Kidney epithelial cell (primary cell): Measurements from ENCODE around the gene KAT8. TPM values are rescaled to one million over a fixed set of nuclear protein-coding genes. Genes with fewer than 3 reads are reported as not detected.
"Not testable (repeated sequence)": the region's sequence is repeated elsewhere in the genome, so short reads cannot be mapped to it uniquely, and the experiment has no call there.

ENCODE experiments used
- DNase-seq: peaks from one replicate; pipeline ENCODE4 v3.0.0-alpha.2; 2010; ENCODE audit warnings: low read depth
- H3K27me3 ChIP-seq: 2 replicates; pipeline ENCODE4 v1.6.0; 2011; ENCODE audit warnings: low read length; ENCODE audit not compliant: control insufficient read depth, insufficient read depth
- H3K36me3 ChIP-seq: 2 replicates; pipeline ENCODE4 v1.5.1; 2011; ENCODE audit warnings: low read length; ENCODE audit not compliant: control insufficient read depth, insufficient read depth
- H3K4me3 ChIP-seq: 2 replicates; pipeline ENCODE4 v1.5.1; 2011; ENCODE audit warnings: low read depth, mild to moderate bottlenecking, control low read depth, low read length
- total RNA-seq: library from RNA; depleted of rRNA; stranded (reverse); fragments of >200 nt; gene quantifications from 2 replicates; pipeline ENCODE4 v1.2.3, GENCODE V29; 2015
- TF ChIP-seq, protein P1 (sequence below): IDR thresholded peaks from 2 replicates; pipeline ENCODE4 v1.5.1; 2011; ENCODE audit warnings: mild to moderate bottlenecking, moderate library complexity, low read length, control low read depth, inconsistent platforms; ENCODE audit not compliant: insufficient read depth, poor library complexity, severe bottlenecking

KAT8 gene
- total RNA-seq, 1 donor from 2014 or later, result 48.7 TPM

DNA sequence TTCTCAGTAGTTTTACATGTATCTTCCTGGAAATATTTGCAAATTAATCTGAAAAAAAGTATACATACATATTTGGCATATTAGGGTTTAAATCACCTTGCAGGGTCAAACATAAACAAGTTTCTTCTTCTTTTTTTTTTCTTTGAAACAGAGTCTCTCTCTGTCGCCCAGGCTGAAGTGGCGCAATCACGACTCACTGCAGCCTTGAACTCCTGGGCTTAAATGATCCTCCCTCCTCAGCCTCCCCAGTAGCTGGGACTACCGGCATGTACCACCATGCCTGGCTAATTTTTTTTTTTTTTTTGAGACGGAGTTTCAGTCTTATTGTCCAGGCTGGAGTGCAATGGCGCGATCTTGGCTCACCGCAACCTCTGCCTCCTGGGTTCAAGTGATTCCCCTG, 49.9 kb downstream of the KAT8 start:
- Histone ChIP-seq H3K4me3 (no peak overlapping the region), H3K36me3 (no peaks in the 10 kb centered on the region), H3K27me3 (no peaks in the 10 kb centered on the region)
- TF ChIP-seq, protein P1, sequence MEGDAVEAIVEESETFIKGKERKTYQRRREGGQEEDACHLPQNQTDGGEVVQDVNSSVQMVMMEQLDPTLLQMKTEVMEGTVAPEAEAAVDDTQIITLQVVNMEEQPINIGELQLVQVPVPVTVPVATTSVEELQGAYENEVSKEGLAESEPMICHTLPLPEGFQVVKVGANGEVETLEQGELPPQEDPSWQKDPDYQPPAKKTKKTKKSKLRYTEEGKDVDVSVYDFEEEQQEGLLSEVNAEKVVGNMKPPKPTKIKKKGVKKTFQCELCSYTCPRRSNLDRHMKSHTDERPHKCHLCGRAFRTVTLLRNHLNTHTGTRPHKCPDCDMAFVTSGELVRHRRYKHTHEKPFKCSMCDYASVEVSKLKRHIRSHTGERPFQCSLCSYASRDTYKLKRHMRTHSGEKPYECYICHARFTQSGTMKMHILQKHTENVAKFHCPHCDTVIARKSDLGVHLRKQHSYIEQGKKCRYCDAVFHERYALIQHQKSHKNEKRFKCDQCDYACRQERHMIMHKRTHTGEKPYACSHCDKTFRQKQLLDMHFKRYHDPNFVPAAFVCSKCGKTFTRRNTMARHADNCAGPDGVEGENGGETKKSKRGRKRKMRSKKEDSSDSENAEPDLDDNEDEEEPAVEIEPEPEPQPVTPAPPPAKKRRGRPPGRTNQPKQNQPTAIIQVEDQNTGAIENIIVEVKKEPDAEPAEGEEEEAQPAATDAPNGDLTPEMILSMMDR, result no peak
- DNase-seq, result no peak

DNA sequence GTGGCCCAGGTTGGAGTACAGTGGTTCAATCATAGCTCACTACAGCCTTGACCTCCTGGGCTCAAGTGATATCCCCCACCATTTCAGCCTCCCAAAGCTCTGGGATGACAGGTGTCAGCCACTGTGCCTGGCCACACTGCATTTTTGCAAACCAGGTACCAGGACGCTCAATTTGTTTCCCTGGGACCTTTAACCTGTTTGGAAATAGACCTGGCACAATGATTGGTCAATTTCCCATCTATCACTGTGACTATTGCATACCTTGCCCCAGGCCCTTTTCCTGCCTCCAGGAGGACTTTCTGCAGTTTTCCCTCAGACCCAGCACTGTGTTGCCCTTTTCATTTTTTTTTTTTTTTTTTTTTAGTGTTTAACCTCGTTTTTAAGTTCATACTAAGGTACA, 51.4 kb downstream of the KAT8 start:
- Histone ChIP-seq H3K27me3 (no peaks in the 10 kb centered on the region), H3K36me3 (no peaks in the 10 kb centered on the region), H3K4me3 (no peak overlapping the region)
- TF ChIP-seq, protein P1, result no peak
- no peak for DNase-seq

- not testable (repeated sequence) for DNase-seq, H3K4me3 ChIP-seq, H3K36me3 ChIP-seq, H3K27me3 ChIP-seq
These were observed 52.6 kb downstream of the KAT8 start for GRCh38 chr16:31170048-31170447.

DNA sequence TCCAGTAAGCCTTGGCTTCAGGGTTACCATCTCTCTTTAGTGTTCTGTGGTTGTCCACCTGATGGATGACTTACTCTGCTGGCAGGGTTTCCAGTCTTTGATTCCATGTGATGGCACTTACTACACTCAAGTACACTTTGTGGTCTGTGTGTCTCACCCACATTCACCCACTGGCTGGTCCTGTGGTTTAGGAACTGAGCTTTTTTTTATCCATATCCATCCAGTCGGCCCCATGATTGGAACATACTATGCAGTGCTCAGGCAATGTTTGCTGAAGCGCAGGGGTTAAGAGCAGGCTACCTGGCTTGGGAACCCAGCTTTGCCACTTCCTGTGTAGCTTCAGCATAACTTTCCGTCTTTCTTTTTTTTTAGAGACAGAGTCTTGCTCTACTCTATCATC, 59.7 kb downstream of the KAT8 start:
- TF ChIP-seq, protein P1, result no peak
- Histone ChIP-seq H3K4me3 (no peak overlapping the region), H3K36me3 (no peaks in the 10 kb centered on the region), H3K27me3 (no peaks in the 10 kb centered on the region)
- peak; percentile 89 for DNase-seq

GRCh38 chr16:31179219-31179746, 61.8 kb downstream of the KAT8 start:
- DNase-seq, result no peak
- Histone ChIP-seq H3K4me3 (peak overlapping the region; percentile 63), H3K36me3 (no peaks in the 10 kb centered on the region), H3K27me3 (no peaks in the 10 kb centered on the region)
- TF ChIP-seq, protein P1, result no peak

DNA sequence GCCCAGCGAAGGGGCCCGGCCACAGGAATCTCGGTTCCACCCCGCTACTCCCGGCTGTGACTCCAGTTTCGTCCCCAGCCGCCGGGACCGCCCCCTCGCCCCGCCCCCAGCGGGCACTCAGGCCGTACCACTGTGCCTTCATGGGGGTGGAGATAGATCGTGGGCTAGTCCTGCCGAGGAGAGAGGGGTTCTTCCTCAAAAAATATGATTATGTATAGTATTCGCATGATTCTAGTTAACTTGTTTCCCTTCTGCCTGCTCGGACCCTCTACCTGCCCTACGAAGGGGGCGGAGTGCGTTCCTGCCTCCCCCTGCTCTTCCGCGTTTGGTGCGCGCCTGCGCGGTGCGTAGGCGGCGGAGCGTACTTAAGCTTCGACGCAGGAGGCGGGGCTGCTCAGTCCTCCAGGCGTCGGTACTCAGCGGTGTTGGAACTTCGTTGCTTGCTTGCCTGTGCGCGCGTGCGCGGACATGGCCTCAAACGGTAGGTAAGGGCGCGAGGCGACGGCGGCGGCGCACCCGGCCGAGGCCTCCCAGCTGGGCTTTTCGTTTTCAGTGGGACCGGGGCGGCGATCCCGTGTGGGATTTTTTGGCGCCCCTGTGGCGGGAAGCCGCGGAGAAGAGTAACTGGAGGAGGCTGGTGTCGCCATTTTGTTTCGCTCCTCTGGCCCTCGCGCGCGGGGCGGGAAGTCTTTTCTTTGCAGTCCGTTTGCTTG, 62.4 kb downstream of the KAT8 start, which contains the start of gene FUS:
TSS of gene FUS (plus strand) at position 393 of the 713 bp plus-strand sequence. CDS start at position 469, 76 bp downstream.
- Histone ChIP-seq H3K27me3 (no peaks in the 10 kb centered on the region), H3K4me3 (peak within 1 kb of the TSS; percentile 63), H3K36me3 (no peaks in the 10 kb centered on the region)
- DNase-seq, result no peak
- TF ChIP-seq, protein P1, result no peak

Other genes starting within 250 kb of the KAT8 start
- gene BCL7C, start 223.6 kb upstream of the KAT8 start, total RNA-seq, result 43.1 and 46.3 TPM in 2 replicates
- gene CTF1, start 221.1 kb upstream of the KAT8 start, total RNA-seq, result 1.4 and 2.1 TPM in 2 replicates
- 36.4 and 37.9 TPM in 2 replicates for gene FBXL19, start 194.1 kb upstream of the KAT8 start, total RNA-seq
- gene ORAI3, start 168.6 kb upstream of the KAT8 start, total RNA-seq, result 35.3 and 37.9 TPM in 2 replicates
- gene SETD1A, start 159.9 kb upstream of the KAT8 start, total RNA-seq, result 7.2 TPM in 2 replicates
- 11.5 and 13.8 TPM in 2 replicates for gene HSD3B7, start 132.5 kb upstream of the KAT8 start, total RNA-seq
- gene STX1B, start 107.0 kb upstream of the KAT8 start, total RNA-seq, result 0.07 and 0.29 TPM in 2 replicates
- 26.3 and 28.0 TPM in 2 replicates for gene STX4, start 84.1 kb upstream of the KAT8 start, total RNA-seq
- gene ZNF668, start 43.4 kb upstream of the KAT8 start, total RNA-seq, result 23.1 and 27.8 TPM in 2 replicates
- gene ZNF646, start 43.2 kb upstream of the KAT8 start, total RNA-seq, result 17.8 and 19.0 TPM in 2 replicates
- gene PRSS53, start 28.7 kb upstream of the KAT8 start, total RNA-seq, result 1.6 and 2.1 TPM in 2 replicates
- gene VKORC1, start 22.9 kb upstream of the KAT8 start, total RNA-seq, result 123 and 139 TPM in 2 replicates
- gene BCKDK, start 9.3 kb upstream of the KAT8 start, total RNA-seq, result 50.9 and 59.6 TPM in 2 replicates
- gene PRSS8, start 18.1 kb downstream of the KAT8 start, total RNA-seq, result 146 and 169 TPM in 2 replicates
- 0.55 and 1.5 TPM in 2 replicates for gene PRSS36, start 32.4 kb downstream of the KAT8 start, total RNA-seq
- 71.9 and 83.1 TPM in 2 replicates for gene FUS, start 62.5 kb downstream of the KAT8 start, total RNA-seq
- gene PYCARD, start 85.1 kb downstream of the KAT8 start, total RNA-seq, result 38.5 and 38.6 TPM in 2 replicates
- not detected in 2 replicates for gene TRIM72, start 96.5 kb downstream of the KAT8 start, total RNA-seq
- gene PYDC1, start 99.5 kb downstream of the KAT8 start, total RNA-seq, result not detected in 2 replicates
- 0.21 and 0.82 TPM in 2 replicates for gene ITGAM, start 142.3 kb downstream of the KAT8 start, total RNA-seq
- gene ITGAX, start 237.5 kb downstream of the KAT8 start, total RNA-seq, result 0.04 and 0.14 TPM in 2 replicates